GM23338 (cell line): ENCODE data around the gene DDX31. TPM values are rescaled to one million over a fixed set of nuclear protein-coding genes. Genes with fewer than 3 reads are reported as not detected.
A peak's percentile ranks its signal among the peaks of the same experiment; 100 is the strongest.

Source experiments
- ATAC-seq: fragments of 200-7000 bp; cut with Tn5 transposase; 3 replicates; pipeline ENCODE4 v1.9.1; 2020
- DNase-seq: peaks from one replicate; pipeline ENCODE4 v3.0.0-alpha.2; 2015; ENCODE audit warnings: low spot score
- H2AFZ ChIP-seq: fragments of 200-600 bp; sonication (generic); 2 replicates; pipeline ENCODE4 v1.8.0; 2016; ENCODE audit warnings: antibody characterized with exemption, mild to moderate bottlenecking, moderate library complexity
- H3F3A ChIP-seq: fragments of 200-600 bp; sonication (generic); replicated peaks from 2 replicates; pipeline ENCODE4 v1.8.0; 2017; ENCODE audit warnings: antibody characterized with exemption, mixed run types, low read depth
- H3K27ac ChIP-seq: fragments of 200-600 bp; sonication (generic); 2 replicates; pipeline ENCODE4 v1.6.1; 2016; ENCODE audit warnings: low read depth
- H3K27me3 ChIP-seq: fragments of 200-600 bp; sonication (generic); 2 replicates; pipeline ENCODE4 v1.8.0; 2016; ENCODE audit warnings: mild to moderate bottlenecking, mixed run types, moderate library complexity; ENCODE audit not compliant: insufficient read depth
- H3K36me3 ChIP-seq: fragments of 200-600 bp; sonication (generic); 2 replicates; pipeline ENCODE4 v1.8.0; 2016; ENCODE audit warnings: mild to moderate bottlenecking; ENCODE audit not compliant: insufficient read depth
- H3K4me1 ChIP-seq: fragments of 200-600 bp; sonication (generic); 2 replicates; pipeline ENCODE4 v1.8.0; 2016; ENCODE audit warnings: mild to moderate bottlenecking, moderate library complexity; ENCODE audit not compliant: insufficient read depth
- H3K4me2 ChIP-seq: fragments of 200-600 bp; sonication (generic); 2 replicates; pipeline ENCODE4 v1.7.1; 2017; ENCODE audit warnings: mixed run types
- H3K4me3 ChIP-seq: fragments of 200-600 bp; sonication (generic); 2 replicates; pipeline ENCODE4 v1.6.1; 2016; ENCODE audit warnings: mixed run types
- H3K79me2 ChIP-seq: fragments of 200-600 bp; sonication (generic); replicated peaks from 2 replicates; pipeline ENCODE4 v1.8.0; 2017; ENCODE audit warnings: mild to moderate bottlenecking; ENCODE audit not compliant: insufficient read depth
- H3K9me2 ChIP-seq: fragments of 200-600 bp; sonication (generic); 2 replicates; pipeline ENCODE4 v1.8.0; 2017; ENCODE audit not compliant: insufficient read depth
- H4K20me1 ChIP-seq: fragments of 200-600 bp; sonication (generic); replicated peaks from 2 replicates; pipeline ENCODE4 v1.8.0; 2017; ENCODE audit warnings: mild to moderate bottlenecking; ENCODE audit not compliant: insufficient read depth
- H3K27ac Mint-ChIP-seq: 2 replicates; pipeline ENCODE4 v1.8.0; 2020; ENCODE audit warnings: inconsistent platforms, mild to moderate bottlenecking, moderate library complexity, mixed read lengths
- H3K27me3 Mint-ChIP-seq: 3 replicates; pipeline ENCODE4 v1.8.0; 2022; ENCODE audit warnings: low read depth, mild to moderate bottlenecking, moderate library complexity, mixed read lengths, inconsistent platforms; ENCODE audit not compliant: insufficient read depth, poor library complexity
- H3K36me3 Mint-ChIP-seq: 3 replicates; pipeline ENCODE4 v1.8.0; 2021; ENCODE audit warnings: low read depth, mild to moderate bottlenecking, inconsistent platforms, moderate library complexity, mixed read lengths
- H3K4me1 Mint-ChIP-seq: 3 replicates; pipeline ENCODE4 v1.8.0; 2020; ENCODE audit warnings: mild to moderate bottlenecking, inconsistent platforms, mixed read lengths
- H3K4me3 Mint-ChIP-seq: 3 replicates; pipeline ENCODE4 v1.8.0; 2021; ENCODE audit warnings: moderate library complexity, mild to moderate bottlenecking, inconsistent platforms, mixed read lengths
- H3K9me3 Mint-ChIP-seq: 3 replicates; pipeline ENCODE4 v1.8.0; 2020; ENCODE audit warnings: moderate library complexity, mild to moderate bottlenecking, inconsistent platforms, mixed read lengths
- CREB1 ChIP-seq: fragments of 250-450 bp; sonication (Bioruptor Pico); IDR thresholded peaks from 2 replicates; pipeline ENCODE4 v1.5.0; 2020; ENCODE audit warnings: low read depth, mild to moderate bottlenecking, moderate library complexity
- CTCF ChIP-seq, 2 experiments: fragments of 200-600 bp in 1 of 2; sonication (generic) in 1 of 2; conservative IDR thresholded peaks; 2 replicates each; pipeline versions ENCODE4 v1.5.1 to v1.6.1; 2016 to 2017; ENCODE audit warnings: antibody characterized with exemption in 2 of 2, low read depth in 2 of 2, mild to moderate bottlenecking in 2 of 2, moderate library complexity in 1 of 2
- ETS1 ChIP-seq: IDR thresholded peaks from 2 replicates; pipeline ENCODE4 v1.6.1; 2016; ENCODE audit warnings: antibody characterized with exemption
- EZH2 ChIP-seq: fragments of 200-600 bp; sonication (generic); IDR thresholded peaks from one replicate; pipeline ENCODE4 v1.8.0; 2017; ENCODE audit warnings: antibody characterized with exemption, mild to moderate bottlenecking, low read depth; ENCODE audit not compliant: unreplicated experiment
- EZH2phosphoT487 ChIP-seq: fragments of 200-600 bp; sonication (generic); IDR thresholded peaks from one replicate; pipeline ENCODE4 v1.8.1; 2018; ENCODE audit warnings: antibody characterized with exemption; ENCODE audit not compliant: unreplicated experiment
- JUNB ChIP-seq: IDR thresholded peaks from one replicate; pipeline ENCODE4 v1.6.1; 2016; ENCODE audit warnings: antibody characterized with exemption; ENCODE audit not compliant: unreplicated experiment
- NANOG ChIP-seq: IDR thresholded peaks from 2 replicates; pipeline ENCODE4 v1.6.1; 2016; ENCODE audit warnings: antibody characterized with exemption, borderline replicate concordance
- POLR2AphosphoS5 ChIP-seq: IDR thresholded peaks from 2 replicates; pipeline ENCODE4 v1.6.1; 2016; ENCODE audit warnings: antibody characterized with exemption, low read depth
- REST ChIP-seq: IDR thresholded peaks from one replicate; pipeline ENCODE4 v1.6.1; 2018; ENCODE audit warnings: antibody characterized with exemption; ENCODE audit not compliant: unreplicated experiment
- STAT1 ChIP-seq: IDR thresholded peaks from one replicate; pipeline ENCODE4 v1.6.1; 2016; ENCODE audit warnings: antibody characterized with exemption; ENCODE audit not compliant: unreplicated experiment
- ZNF114 ChIP-seq: fragments of 250-450 bp; sonication (Bioruptor Pico); IDR thresholded peaks from 2 replicates; pipeline ENCODE4 v1.5.0; 2020; ENCODE audit warnings: mild to moderate bottlenecking, moderate library complexity
- ZNF331 ChIP-seq: fragments of 250-450 bp; sonication (Bioruptor Pico); IDR thresholded peaks from 2 replicates; pipeline ENCODE4 v1.5.0; 2020; ENCODE audit warnings: low read depth, mild to moderate bottlenecking, moderate library complexity
- ZNF462 ChIP-seq: fragments of 250-450 bp; sonication (Bioruptor Pico); IDR thresholded peaks from 2 replicates; pipeline ENCODE4 v1.5.0; 2020; ENCODE audit warnings: mild to moderate bottlenecking, moderate library complexity
- polyA plus RNA-seq: library from polyadenylated mRNA; unstranded; fragments of >200 nt; fragmentation: Nextera tagmentation; extraction: Ambion mirVana; gene quantifications from 2 replicates; pipeline ENCODE4 v1.2.1, GENCODE V29; 2016
- total RNA-seq: library from RNA; depleted of rRNA; stranded (reverse); fragments of >200 nt; shearing (Covaris generic); gene quantifications from 2 replicates; pipeline ENCODE4 v1.2.3, GENCODE V29; 2014

DDX31 gene
- total and polyA plus RNA-seq, 2 experiments from 2014 or later: 14.8 to 23.5 TPM

GRCh38 chr9:132609829-132610228, 60.0 kb downstream of the DDX31 start (continued):
- TF ChIP-seq CTCF (conservative IDR thresholded peaks at IDR 0.05; ENCODE audit: low read depth in 2 of 2) (no peak), CREB1 (CRISPR knock-in tag) (no peak), ZNF331 (CRISPR knock-in tag) (no peak), STAT1 (no peak)

- no peak overlapping the region for H3K27ac ChIP-seq
- H3K4me2 ChIP-seq: no peak overlapping the region
- no peaks in the 10 kb centered on the region for H3K9me3 Mint-ChIP-seq
- no peak overlapping the region for H3K27ac Mint-ChIP-seq
- H3K27me3 Mint-ChIP-seq: peaks cover 8% of the 10 kb centered on the region
- DNase-seq (no peak), ATAC-seq (peak; percentile 33; the same call in 2 of the 3 replicates)
- H3K27me3 ChIP-seq: no peaks in the 10 kb centered on the region
- H2AFZ ChIP-seq: no peak overlapping the region
- H3K9me2 ChIP-seq: no peaks in the 10 kb centered on the region
- H4K20me1 ChIP-seq: peaks cover 3% of the 10 kb centered on the region; the same call in 1 of the 2 replicates
- no peaks in the 10 kb centered on the region for H3K79me2 ChIP-seq
- H3K4me3 ChIP-seq: no peak overlapping the region
- peaks cover 10% of the 10 kb centered on the region; the same call in 1 of the 2 replicates for H3K36me3 ChIP-seq
- peaks cover 63% of the 10 kb centered on the region for H3K36me3 Mint-ChIP-seq
- 0 out of 2 replicates have a peak, but pooled peaks cover 3% of the 10 kb centered on the region for H3F3A ChIP-seq
- peaks cover 4% of the 10 kb centered on the region; the same call in 1 of the 3 replicates for H3K4me1 Mint-ChIP-seq
- no peak overlapping the region for H3K4me3 Mint-ChIP-seq
- H3K4me1 ChIP-seq: no peaks in the 10 kb centered on the region
- TF ChIP-seq NANOG (no peak), ZNF462 (CRISPR knock-in tag) (no peak), JUNB (no peak), ZNF331 (CRISPR knock-in tag) (no peak), STAT1 (no peak), REST (no peak), POLR2AphosphoS5 (no peak), ZNF114 (CRISPR knock-in tag) (no peak), ETS1 (no peak), EZH2 (no peak), EZH2phosphoT487 (no peak)
Observed at GRCh38 chr9:132609184-132609583, 60.6 kb downstream of the DDX31 start.
